HG03469 (cell line): Measurements from ENCODE around the gene TBC1D9B.

Experiments used
- ATAC-seq: cut with Tn5 transposase; IDR thresholded peaks from one replicate; pipeline ENCODE4 v1.9.1; 2021; ENCODE audit warnings: mild to moderate bottlenecking, moderate library complexity, moderate number of reproducible peaks; ENCODE audit not compliant: unreplicated experiment

TBC1D9B gene

DNA sequence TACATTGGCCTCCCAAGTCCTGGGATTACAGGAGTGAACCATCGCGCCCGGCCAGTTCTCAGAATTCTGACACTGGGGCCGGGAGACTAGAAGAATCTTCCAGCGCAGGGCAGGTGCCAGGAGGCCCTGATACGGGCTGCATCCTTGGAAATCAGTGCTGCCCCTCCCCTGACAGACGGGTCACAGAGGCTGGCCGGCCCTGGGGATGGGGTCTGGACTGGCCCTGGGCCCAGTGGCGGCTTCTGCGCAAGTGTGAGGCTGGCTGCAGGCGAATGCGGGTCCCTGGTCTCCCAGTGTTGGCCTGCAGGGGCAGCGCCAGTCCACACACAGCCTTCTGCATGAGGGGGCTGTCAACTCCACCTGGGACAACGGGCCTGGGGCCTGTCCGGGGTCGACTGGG, 831 bp upstream of the TBC1D9B start:
- ATAC-seq = no peak

DNA sequence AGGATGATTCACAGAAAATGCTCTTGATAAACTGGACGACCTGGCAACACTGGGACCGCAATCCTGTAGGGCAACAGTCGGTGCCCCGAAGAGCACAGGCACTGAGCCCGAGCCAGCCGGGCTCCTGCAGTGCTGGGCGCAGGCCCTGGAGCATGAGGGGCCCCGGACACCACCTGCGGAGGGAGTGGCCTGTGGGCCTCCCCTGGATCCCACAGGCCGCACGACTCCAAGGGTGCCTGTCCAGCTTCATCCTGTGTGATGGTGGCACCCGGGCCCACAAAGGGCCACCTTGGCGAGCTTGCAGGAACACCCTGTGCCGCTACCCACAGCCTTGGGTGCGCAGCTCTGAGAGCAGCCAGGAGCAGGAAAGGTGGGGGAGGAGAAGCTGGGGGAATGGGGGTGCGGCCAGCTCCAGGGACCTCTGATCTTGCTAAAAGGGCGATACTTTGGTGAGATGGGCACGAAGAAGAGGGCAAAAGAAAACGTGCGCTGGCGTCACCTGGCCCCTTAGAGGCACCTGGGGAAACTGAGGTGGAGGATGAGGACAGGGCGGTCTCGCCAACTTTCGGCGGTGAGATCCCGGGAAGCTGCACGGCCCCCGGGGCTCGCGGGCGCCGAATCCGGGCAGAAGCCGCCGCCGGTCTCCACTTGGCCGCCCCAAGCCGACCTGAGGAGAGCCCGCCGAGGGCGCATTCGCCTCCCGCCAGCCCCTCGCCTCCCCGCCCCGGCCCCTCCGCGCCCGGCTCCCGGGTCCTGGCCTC, 722 bp downstream of the TBC1D9B start:
- peak; percentile 1 for ATAC-seq

DNA sequence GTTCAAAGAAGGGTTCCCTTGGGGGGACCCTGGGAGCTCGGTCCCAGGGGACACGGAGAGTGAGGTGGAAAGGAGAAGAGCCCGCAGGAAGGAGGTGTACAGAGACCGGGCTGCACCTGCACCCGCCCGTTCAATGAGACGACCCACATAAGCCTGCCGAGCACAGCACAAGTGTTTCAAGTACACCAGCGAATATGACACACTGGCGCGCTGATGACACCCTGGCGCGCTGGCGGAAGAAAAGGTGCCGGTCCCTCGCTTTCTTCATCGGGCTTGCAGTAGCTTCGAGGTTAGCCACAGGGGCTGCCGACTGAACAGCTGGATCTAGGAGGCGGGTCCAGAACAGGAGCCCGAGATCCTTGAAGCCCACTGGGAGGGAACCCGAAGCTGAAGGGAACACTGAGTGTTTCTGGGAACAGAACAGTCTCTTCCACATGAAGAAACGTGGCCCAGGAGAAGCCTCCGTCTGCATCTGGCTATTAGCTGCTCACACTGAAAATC, 1.4 kb downstream of the TBC1D9B start:
- no peak for ATAC-seq

DNA sequence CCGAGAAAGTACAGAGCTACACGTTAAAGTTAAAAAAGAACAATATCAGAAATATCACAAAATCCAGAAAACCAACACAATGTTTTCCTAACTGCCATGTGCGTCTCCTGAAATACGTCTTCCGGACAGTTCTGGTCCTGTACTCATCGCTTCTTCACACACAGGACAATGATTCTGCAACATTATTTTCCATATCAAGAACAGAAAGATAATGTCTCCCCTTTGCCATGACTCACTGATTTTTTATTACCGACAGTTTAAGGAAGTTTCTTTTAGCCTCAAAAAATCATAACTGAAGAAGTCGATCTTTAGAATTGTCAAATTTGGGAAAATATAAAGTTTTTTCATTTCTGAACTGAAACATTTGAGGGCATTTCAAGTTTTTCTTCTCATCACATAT, 2.5 kb downstream of the TBC1D9B start:
- ATAC-seq = no peak

DNA sequence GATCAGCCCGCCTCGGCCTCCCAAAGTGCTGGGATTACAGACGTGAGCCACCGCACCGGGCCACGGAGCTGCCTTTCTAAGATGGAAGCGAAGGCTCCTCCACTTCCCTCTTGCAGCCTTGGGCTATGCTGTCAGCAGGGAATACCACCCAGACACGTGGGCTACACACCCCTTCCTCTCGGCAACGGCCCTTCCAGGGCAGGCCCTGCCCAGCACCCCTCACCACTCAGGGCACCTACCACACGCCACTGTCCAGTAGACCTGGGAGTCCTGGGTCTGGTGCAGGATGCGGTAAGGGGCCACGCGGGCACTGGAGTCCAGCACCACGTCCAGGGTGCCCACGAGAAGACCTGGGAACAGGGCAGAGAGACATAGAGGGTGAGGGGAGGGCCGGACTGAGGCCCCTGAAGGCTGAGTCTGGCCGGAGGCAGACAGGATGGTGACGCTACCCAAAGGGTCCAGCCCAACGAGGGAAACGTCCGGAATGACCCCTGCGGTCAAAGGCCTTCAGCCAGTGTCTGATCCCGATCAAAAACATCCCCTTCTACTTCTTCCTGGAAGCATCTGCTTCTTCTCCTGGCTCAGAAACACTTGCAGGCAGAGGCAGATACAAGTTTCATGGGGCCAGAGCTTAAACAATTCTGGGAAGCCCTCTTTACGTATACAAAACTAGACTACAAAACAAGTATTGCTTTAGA, 3.1 kb downstream of the TBC1D9B start:
- ATAC-seq = no peak

DNA sequence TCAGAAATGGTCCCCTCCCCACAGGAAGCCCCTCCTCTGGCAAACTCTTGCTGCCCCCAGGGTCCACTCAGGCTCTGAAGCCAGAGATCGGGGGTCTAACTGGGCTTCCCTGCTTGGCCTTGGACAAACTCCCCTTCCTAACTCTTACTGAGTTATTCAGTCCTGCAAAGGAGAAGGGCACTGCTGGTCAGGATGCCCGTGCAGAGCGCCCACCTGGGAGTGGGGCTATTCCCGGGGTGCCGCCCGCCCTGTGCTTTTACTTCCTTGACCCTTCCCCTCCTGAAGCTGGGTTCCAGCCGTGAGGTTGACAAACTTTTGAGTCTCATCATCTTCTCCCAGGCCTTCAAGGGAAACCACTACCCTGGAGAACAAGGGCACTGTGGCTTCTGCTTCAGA, 4.9 kb downstream of the TBC1D9B start:
- ATAC-seq = no peak

DNA sequence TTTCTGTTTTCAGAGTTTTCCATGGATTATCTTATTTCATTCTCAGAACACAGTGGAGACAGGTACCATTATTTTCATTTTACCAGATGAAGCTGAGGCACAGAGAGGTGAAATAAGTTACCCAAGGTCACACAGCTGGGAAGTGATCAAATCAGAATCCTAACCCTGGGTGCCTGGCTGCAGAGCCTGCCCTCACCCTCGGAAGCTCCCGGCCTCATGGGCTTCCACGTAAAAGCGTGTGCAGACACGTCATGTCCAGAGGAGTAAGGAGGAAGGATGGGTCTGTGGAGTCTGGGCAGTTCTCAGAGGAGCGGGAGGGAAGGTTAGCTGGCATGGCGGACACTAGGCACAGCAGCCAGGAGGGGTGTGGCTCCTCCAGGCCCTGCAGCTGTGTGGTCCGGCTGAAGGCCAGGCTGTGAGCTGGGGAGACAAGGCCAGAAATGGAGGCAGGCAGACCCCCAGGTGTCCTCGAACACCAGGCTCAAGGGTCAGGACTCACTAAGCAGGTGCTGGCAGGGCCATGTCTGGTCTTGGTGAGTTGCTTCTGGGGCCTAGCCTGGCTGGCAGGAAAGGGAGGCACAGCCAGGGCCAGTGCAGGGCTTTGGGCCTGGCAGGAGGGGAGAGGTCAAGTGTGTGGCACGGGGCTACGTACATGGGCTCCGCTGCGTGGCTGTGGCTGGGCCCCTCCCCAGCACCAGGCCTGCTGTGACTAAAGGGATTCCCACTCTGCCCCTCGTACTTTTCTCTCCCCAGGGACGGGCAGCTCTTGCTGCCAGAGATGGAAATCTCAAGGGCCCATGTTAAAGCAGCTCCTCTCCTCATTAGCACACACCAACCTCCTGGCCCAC, 5.6 kb downstream of the TBC1D9B start:
- ATAC-seq = no peak

DNA sequence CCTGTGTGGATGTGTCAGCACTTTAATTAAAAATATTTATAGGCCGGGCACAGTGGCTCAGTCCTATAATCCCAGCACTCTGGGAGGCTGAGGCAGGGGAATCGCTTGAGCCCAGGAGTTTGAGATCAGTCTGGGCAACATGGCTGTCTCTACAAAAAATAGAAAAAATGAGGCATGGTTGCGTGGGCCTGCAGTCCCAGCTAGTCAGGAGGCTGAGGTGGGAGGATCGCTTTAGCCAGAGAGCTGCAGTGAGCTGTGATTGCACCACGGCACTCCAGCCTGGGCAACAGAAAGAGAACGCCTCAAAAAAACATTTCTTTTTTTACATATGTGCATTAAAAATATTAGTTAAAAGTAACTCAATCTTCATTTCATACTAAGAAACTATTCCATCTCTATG, 6.2 kb downstream of the TBC1D9B start:
- ATAC-seq = no peak

DNA sequence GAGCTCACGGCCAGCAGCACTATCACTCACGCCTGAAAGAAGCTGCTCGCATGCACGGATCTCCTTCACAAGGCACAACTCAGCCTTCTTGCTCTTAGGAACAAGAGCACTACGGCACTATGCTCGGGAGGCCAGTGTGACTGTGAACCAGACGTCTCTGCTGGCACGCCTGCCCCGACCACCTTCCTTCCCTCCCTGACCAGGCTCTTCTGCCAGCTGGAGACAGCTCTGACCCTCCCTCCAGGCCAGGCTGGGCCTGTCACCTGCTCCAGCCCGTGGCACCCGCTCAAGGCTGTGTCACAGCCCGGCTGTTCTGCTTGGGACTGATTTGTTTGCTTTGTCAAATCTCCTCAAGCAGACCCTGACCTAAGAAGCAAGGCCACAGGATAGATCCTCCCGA, 7.0 kb downstream of the TBC1D9B start:
- no peak for ATAC-seq

DNA sequence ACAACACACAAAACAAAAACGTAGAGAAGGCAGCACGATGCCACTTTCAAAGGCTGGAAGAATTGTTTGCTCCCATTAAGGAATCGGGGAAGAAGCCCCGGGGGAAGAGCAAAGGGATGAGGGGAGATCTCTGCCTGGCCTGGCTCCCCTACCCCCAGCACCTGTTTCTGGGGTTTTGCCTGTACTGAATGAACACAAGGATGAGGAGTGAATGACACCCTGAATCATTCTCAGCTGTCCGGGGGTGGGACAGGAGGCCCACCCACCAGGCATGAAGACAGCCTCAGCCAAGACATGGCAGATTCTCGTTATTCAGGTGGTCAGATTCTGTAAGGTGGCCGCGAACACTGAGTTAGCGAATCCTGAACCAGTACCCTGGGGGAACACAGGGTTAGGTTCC, 7.5 kb downstream of the TBC1D9B start:
- no peak for ATAC-seq

DNA sequence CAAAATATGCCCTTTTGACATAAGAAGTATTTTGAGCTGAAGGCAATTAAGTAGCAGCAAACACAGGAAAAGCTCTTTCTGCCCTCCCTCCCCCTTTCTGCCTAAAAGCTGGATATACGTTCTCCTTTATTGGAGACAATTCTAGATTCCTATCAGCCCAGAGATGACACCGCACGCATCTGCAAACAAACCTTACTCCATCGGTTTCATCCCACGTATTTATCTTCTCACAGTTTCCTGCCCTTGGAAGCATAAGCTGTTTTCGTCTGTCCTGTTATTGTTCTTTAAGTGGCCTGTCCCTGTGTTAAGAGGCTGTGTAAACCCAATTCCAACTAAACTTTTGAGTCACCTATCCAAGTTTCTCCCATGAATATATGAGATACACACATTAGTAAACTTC, 11.8 kb downstream of the TBC1D9B start:
- no peak for ATAC-seq

DNA sequence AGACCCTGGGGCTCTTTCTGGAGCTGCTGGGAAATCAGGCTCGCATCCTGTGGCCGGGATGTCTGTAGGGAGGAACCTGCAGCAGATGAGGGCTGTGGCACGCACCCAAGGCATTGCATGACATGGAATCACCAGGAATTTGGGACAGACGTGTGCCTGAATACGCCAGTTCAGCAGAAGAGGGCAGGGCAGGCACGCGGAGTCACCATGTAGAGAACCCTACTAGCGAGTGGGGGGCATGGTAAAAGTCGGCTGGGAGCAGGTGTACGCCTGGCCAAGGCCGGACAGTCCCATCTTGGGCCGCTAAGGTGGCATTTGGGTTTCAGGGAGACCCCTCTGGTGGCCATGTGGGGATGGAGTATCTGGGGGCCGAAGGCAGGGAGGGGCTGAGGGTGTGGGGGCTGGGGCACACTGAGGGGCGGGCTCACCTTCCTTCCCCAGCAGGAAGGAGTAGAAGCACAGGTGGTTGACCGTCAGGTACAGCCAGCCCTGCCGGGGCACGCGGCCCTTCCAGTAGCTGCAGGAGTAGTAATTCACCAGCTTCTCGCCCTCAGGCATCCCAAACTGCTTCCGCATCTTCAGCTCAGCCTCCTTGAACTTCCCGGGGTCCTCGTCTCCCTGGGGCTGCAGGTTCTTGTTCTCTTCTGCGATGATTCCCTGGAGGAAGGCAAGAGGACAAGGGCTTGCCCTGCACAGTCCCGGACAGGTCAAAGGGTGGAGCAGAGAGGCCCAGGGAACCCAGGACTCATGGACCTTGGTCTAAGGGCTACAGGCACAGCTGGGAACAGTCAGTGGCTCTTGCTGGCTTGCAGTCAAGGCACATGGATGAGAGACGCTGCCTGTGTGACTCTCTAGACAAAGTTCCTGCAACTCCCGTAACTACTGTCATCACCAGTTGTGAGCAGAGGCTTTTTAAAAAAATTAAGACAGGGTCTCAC, 13.5 kb downstream of the TBC1D9B start:
- ATAC-seq = no peak

DNA sequence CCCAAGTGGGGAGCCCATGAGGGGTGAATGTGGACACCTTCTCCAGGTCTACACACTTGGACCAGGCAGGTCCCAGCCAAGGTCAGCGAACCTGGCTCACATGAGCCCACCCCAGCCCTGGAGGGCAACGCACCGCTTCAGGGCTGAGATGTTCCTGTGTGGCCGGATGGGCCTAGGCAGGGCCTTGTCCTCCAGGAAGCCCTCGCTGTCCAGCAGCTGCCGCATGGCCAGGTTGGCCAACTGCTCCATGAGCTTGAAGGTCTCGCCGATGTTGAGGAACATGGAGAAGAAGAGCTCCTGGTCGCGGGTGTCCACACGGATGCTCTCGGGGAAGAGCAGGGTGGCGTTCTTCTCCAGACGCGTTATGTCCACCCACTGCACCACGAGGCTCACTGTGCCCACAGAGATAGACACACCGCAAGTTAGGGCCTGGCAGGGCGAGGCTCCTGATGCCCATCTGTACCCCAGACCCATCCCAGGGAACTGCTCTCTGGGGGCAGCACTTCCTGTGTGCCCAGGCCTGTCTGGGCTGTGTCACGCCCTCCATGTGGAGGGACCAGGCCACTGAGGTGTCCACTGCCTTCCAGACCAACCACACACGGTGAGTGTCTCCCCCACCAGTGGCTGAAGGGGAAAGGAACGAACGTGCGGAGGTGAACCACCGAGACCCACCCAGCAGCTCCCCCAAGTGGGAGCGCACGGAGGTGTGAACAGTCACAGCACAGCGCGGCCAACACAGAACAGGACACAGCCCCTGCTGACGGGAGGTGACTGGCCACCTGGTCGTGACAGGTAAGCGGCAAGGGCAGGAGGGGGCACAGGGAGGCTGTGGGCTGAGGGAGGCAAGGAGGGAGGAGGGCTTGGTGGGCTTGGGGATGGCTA, 14.4 kb downstream of the TBC1D9B start:
- ATAC-seq = no peak

DNA sequence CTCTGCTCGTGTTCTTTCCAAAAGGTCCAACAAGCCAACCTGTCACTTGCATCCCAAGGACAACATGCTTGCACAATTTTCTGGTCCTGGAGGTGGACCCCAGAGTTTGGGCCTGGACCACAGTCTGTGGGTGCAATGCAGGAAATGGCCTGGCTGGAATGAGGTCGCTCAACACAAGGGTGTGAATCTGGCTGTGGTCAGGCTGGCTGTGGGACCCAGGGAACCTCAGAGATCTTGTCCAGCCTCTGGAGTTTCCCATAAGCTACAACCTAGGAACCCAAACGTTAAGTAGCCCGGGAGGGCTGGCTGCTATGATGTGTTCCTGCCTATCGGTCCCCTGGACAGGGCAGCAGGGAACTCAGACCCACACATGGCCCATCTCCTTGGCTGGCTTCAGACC, 15.4 kb downstream of the TBC1D9B start:
- no peak for ATAC-seq

DNA sequence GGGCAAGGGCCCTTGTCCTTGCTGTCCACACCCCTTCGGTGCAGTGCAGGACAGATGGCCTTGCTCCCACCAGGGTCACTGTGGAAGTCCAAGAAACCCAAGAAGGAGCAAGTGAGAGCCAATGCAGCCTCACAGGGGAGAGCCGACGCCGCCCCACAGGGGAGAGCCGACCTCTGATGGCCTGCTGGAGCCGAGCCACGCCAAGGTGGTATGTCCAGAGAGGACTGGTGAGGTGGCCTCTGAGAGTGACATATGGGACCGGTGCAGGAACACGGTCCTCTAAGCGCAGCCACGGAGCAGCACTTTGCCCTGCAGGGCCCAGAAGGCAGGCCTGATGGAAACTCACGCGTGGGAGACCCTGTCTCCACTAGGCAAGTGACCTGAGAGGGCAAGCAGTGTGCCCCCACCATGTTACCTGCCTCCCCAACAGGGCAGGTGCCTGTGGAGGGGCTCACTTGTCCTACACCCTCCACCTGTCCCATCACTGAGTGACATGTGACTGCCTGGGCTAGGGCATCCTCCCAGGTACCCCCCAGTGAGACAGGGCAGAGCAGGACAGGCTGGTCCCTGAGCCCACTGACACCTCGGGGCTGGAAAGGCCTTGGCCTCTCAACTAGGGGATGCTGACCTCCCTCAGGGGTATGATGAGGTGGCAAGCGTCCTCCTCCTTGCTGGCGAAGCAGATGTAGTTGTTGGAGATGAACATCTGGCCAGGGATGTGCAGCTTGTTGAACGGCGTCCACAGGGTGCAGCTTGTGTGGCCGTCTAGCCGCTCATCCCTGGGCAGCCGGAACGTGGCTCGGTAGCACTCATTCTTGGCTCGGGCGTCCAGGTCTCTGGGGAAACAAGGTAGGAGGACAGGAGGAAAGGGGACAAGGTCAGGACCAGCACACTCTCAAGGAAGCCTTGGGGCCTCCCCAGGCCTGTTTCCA, 16.7 kb downstream of the TBC1D9B start:
- no peak for ATAC-seq

DNA sequence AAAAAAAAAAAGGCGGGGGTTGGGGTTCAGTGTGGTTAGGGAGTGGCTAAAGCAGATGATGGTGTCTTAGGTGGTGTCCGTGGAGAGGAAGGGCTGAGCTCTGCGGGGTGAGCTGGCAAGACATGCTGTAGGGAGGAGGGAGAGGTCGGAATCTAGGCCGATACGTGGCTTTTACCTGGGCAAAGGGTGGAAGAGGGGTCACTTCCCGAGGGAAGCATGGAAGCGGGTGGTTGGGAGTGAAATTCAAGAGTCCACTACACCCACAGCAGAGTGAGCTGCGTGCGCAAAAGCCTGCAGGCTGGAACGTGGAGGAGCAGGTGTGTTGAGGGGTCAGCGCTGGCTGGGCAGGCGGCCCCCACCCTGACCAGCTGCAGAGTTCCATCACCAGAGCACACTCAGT, 17.8 kb downstream of the TBC1D9B start:
- ATAC-seq = no peak

DNA sequence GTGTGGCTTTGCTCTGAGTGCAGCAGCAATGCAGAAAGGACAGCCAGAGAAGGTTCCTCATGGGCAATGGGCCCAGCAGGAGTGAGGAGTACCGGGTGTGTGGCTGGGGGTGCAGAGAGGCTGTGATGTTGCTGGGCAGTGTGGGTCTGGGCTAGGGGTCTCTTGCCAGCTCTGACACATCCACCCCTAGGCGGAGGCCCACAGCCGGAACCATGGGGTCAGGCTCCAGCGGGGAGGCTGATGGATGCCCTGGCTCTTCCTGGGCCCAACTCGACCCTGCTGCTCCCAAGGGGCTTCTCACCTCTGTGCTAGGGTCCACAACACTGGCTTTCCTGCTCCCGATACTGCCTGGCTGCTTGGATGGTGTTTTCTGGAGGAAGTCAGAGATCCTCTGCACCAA, 19.9 kb downstream of the TBC1D9B start:
- no peak for ATAC-seq

DNA sequence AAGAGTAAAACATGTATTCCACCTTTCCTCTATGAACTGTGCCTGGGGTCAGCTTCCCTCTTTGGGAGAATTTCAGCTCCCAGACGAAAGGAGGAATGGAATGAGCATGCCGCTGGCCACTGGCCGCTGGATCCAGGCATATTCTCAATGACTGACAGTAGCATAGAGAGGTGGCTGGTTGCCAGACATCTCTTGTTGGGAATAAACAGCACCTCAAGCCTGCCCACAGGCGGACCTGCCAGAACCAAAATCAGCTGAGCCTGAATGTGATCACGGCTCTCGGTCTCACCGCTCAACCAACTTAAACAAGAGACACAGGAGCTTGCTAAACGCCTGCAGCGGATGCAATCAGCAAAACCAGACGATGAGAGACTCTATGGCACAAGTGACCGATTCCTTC, 20.6 kb downstream of the TBC1D9B start:
- no peak for ATAC-seq
